ENCODE measurements around the gene LY6G5C. TPM values are rescaled to one million over a fixed set of nuclear protein-coding genes. Genes with fewer than 3 reads are reported as not detected.

Gene LY6G5C
- polyA plus RNA-seq, 1 donor (not counting 4 experiments of a cell fraction or from before 2014, with no cell fraction given) = 0.58 TPM

- FAIRE-seq (no peak), DNase-seq (ENCODE audit: low read depth, low spot score) (no peak)
- H3K9me1 ChIP-seq (ENCODE audit: control insufficient read depth, extremely low read depth, insufficient read depth, low read length) = no peaks in the 10 kb centered on the region
- H3K4me1 ChIP-seq (ENCODE audit: control insufficient read depth, extremely low read depth, insufficient read depth, low read length) = peaks cover 11% of the 10 kb centered on the region
- no peak overlapping the region for H2AFZ ChIP-seq (ENCODE audit: control insufficient read depth, low read length)
- H3K4me2 ChIP-seq (ENCODE audit: control insufficient read depth, extremely low read depth, insufficient read depth, low read depth, low read length) = no peak overlapping the region
- H4K20me1 ChIP-seq (ENCODE audit: control insufficient read depth, extremely low read depth, insufficient read depth, low read length) = no peaks in the 10 kb centered on the region
- peaks cover 0 to 24% of the 10 kb centered on the region in 2 experiments for H3K36me3 ChIP-seq (ENCODE audit: control insufficient read depth in 2 of 2, extremely low read depth in 1 of 2, insufficient read depth in 2 of 2, low read length in 2 of 2)
- no peak for TF ChIP-seq EZH2 (IDR thresholded peaks at IDR 0.05; ENCODE audit: low read length)
- no peak for TF ChIP-seq CTCF (optimal IDR thresholded peaks at IDR 0.05 in 1 of 3, IDR thresholded peaks at IDR 0.05 in 1 of 3, conservative IDR thresholded peaks at IDR 0.05 in 1 of 3; ENCODE audit: extremely low read depth in 1 of 3, insufficient read depth in 2 of 3, low read length in 3 of 3)
- H3K9ac ChIP-seq (ENCODE audit: control insufficient read depth, extremely low read depth, insufficient read depth, low read length) = no peak overlapping the region
- no peak overlapping the region for H3K27ac ChIP-seq (ENCODE audit: control insufficient read depth, insufficient read depth, low read length)
- no peaks in the 10 kb centered on the region for H3K9me3 ChIP-seq (ENCODE audit: control insufficient read depth, low read depth, low read length)
- dilution Hi-C loops (cut with MboI; ENCODE audit: extremely low pct_ligation_motif_present, low sequenced_read_pairs) = no loop called here
- H3K27me3 ChIP-seq (ENCODE audit: control insufficient read depth, extremely low read depth, insufficient read depth, low read length) = no peaks in the 10 kb centered on the region
- no peaks in the 10 kb centered on the region for H3K79me2 ChIP-seq (ENCODE audit: control insufficient read depth, insufficient read depth, low read length)
- no peak overlapping the region for H3K4me3 ChIP-seq (ENCODE audit: control insufficient read depth in 2 of 3, extremely low read depth in 1 of 3, insufficient read depth in 2 of 3, low read depth in 1 of 3, low read length in 3 of 3)
Measured at GRCh38 chr6:31683591-31683990, 2.7 kb upstream of the LY6G5C start.

- H3K9me3 ChIP-seq (ENCODE audit: control insufficient read depth, low read depth, low read length) = no peaks in the 10 kb centered on the region
- no peak for DNase-seq (ENCODE audit: low read depth, low spot score)
- FAIRE-seq = no peak
Measured at GRCh38 chr6:31681135-31681671, 336 bp upstream of the LY6G5C start.

More at GRCh38 chr6:31681135-31681671, 336 bp upstream of the LY6G5C start:
- H3K36me3 ChIP-seq (ENCODE audit: control insufficient read depth in 2 of 2, extremely low read depth in 1 of 2, insufficient read depth in 2 of 2, low read length in 2 of 2) = peaks cover 0 to 5% of the 10 kb centered on the region in 2 experiments
- H3K9ac ChIP-seq (ENCODE audit: control insufficient read depth, extremely low read depth, insufficient read depth, low read length) = peak overlapping the region; percentile 49
- no peaks in the 10 kb centered on the region for H3K79me2 ChIP-seq (ENCODE audit: control insufficient read depth, insufficient read depth, low read length)
- dilution Hi-C loops (cut with MboI; ENCODE audit: extremely low pct_ligation_motif_present, low sequenced_read_pairs) = no loop called here
- no peaks in the 10 kb centered on the region for H3K27me3 ChIP-seq (ENCODE audit: control insufficient read depth, extremely low read depth, insufficient read depth, low read length)
- H4K20me1 ChIP-seq (ENCODE audit: control insufficient read depth, extremely low read depth, insufficient read depth, low read length) = no peaks in the 10 kb centered on the region
- peaks cover 11% of the 10 kb centered on the region for H3K4me1 ChIP-seq (ENCODE audit: control insufficient read depth, extremely low read depth, insufficient read depth, low read length)
- H3K9me1 ChIP-seq (ENCODE audit: control insufficient read depth, extremely low read depth, insufficient read depth, low read length) = no peaks in the 10 kb centered on the region
- TF ChIP-seq EZH2 (IDR thresholded peaks at IDR 0.05; ENCODE audit: low read length) (no peak), CTCF (optimal IDR thresholded peaks at IDR 0.05 in 1 of 3, IDR thresholded peaks at IDR 0.05 in 1 of 3, conservative IDR thresholded peaks at IDR 0.05 in 1 of 3; ENCODE audit: extremely low read depth in 1 of 3, insufficient read depth in 2 of 3, low read length in 3 of 3) (peak in 2 of 3 experiments; percentile 19 to 29)
- peak overlapping the region; percentile 35 to 79 (median 69) for H3K4me3 ChIP-seq (ENCODE audit: control insufficient read depth in 2 of 3, extremely low read depth in 1 of 3, insufficient read depth in 2 of 3, low read depth in 1 of 3, low read length in 3 of 3)
- no peak overlapping the region for H3K27ac ChIP-seq (ENCODE audit: control insufficient read depth, insufficient read depth, low read length)
- H2AFZ ChIP-seq (ENCODE audit: control insufficient read depth, low read length) = peak overlapping the region; percentile 84
- peak overlapping the region; percentile 92 for H3K4me2 ChIP-seq (ENCODE audit: control insufficient read depth, extremely low read depth, insufficient read depth, low read depth, low read length)

Data from keratinocyte (primary cell).